Left lung (tissue), 10 donors: ENCODE data around the gene FTCDNL1. TPM values are rescaled to one million over a fixed set of nuclear protein-coding genes. Genes with fewer than 3 reads are reported as not detected.
A peak's percentile ranks its signal among the peaks of the same experiment; 100 is the strongest.

Experiments
- ATAC-seq: fragments of 200-7000 bp; cut with Tn5 transposase; one replicate; pipeline ENCODE4 v1.9.1; 2020; ENCODE audit warnings: moderate library complexity
- DNase-seq, 4 donors: peaks; one replicate each; pipeline ENCODE4 v3.0.0-alpha.2; 2013 to 2020
- H3K27ac ChIP-seq, 2 donors: fragments of 200-600 bp; sonication (generic) in 1 of 2; one replicate each; pipeline versions ENCODE4 v1.5.0 to v1.8.0; 2020 to 2021
- H3K27me3 ChIP-seq, 2 donors: fragments of 200-600 bp; sonication (generic) in 1 of 2; one replicate each; pipeline versions ENCODE4 v1.5.0 to v1.8.0; 2020 to 2021
- H3K36me3 ChIP-seq, 2 donors: fragments of 200-600 bp; sonication (generic) in 1 of 2; one replicate each; pipeline versions ENCODE4 v1.5.0 to v1.8.0; 2020 to 2021
- H3K4me1 ChIP-seq, 2 donors: fragments of 200-600 bp; one replicate each; pipeline ENCODE4 v1.8.0; 2021
- H3K4me3 ChIP-seq, 2 donors: fragments of 200-600 bp; sonication (generic) in 1 of 2; one replicate each; pipeline versions ENCODE4 v1.5.0 to v1.8.0; 2020 to 2021; ENCODE audit warnings: mild to moderate bottlenecking in 1 of 2
- H3K9me3 ChIP-seq, 2 donors: fragments of 200-600 bp; sonication (generic) in 1 of 2; one replicate each; pipeline versions ENCODE4 v1.5.0 to v1.8.0; 2020 to 2021
- intact Hi-C, 2 donors: fragments of 100-400 bp; cut with DNase I; formaldehyde crosslinking; loops; one replicate each; pipeline versions ENCODE4 v1.11.2 to v1.14.2; 2022
- polyA plus RNA-seq, 6 donors: library from polyadenylated mRNA; unstranded; fragments of 120-200 nt; gene quantifications; one replicate each; pipeline ENCODE4 v1.2.1, GENCODE V29; 2013; ENCODE audit not compliant: insufficient read length in 6 of 6
- total RNA-seq, 2 donors: library from RNA; stranded (reverse); fragmentation: NEBNext Ultra II Directional; extraction: Animal tissue kit (Norgen Biotek cat#: 25700); gene quantifications; one replicate each; pipeline ENCODE4 v1.2.1, GENCODE V29; 2021
- TF ChIP-seq, protein P1 (sequence below), 2 donors: fragments of 200-600 bp; sonication (generic) in 1 of 2; IDR thresholded peaks; one replicate each; pipeline versions ENCODE4 v1.5.0 to v1.8.0; 2021; ENCODE audit warnings: antibody characterized with exemption in 2 of 2
- donor health status: DM: no; HTN: yes; CAD: no.
- donor health status: DM: no; HTN: no; CAD: no.

FTCDNL1 gene
- total and polyA plus RNA-seq, 8 donors, result 0.09 to 3.5 (median 0.34) TPM

DNA sequence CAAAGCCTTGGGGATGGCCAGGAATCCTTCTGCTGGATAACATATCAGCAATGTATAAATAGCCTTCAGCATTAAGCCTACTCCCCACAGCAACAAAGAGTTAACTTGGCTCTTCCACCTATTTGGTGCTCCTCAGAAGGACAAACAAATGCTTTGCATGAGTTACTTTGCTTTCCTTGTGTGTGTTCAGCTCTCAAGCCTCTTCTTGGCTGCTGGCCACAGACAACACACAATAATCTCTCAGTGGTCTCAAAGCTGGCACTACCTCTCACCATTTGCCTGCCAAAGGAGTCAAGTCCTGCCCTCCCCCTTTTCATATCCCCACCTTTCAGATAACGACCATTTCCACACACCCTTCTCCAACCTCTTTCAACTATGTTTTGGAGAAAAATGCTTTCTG lies 17.5 kb downstream of the FTCDNL1 start:
- ATAC-seq (no peak), DNase-seq (peak in 1 of 4 donors; percentile 44)
- Histone ChIP-seq H3K4me1 (no peaks in the 10 kb centered on the region), H3K27me3 (no peaks in the 10 kb centered on the region), H3K36me3 (no peaks in the 10 kb centered on the region), H3K27ac (no peak overlapping the region), H3K9me3 (no peaks in the 10 kb centered on the region), H3K4me3 (no peak overlapping the region)
- TF ChIP-seq, protein P1, sequence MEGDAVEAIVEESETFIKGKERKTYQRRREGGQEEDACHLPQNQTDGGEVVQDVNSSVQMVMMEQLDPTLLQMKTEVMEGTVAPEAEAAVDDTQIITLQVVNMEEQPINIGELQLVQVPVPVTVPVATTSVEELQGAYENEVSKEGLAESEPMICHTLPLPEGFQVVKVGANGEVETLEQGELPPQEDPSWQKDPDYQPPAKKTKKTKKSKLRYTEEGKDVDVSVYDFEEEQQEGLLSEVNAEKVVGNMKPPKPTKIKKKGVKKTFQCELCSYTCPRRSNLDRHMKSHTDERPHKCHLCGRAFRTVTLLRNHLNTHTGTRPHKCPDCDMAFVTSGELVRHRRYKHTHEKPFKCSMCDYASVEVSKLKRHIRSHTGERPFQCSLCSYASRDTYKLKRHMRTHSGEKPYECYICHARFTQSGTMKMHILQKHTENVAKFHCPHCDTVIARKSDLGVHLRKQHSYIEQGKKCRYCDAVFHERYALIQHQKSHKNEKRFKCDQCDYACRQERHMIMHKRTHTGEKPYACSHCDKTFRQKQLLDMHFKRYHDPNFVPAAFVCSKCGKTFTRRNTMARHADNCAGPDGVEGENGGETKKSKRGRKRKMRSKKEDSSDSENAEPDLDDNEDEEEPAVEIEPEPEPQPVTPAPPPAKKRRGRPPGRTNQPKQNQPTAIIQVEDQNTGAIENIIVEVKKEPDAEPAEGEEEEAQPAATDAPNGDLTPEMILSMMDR (IDR thresholded peaks at IDR 0.05), result no peak
- intact Hi-C loops, result no loop called here

DNA sequence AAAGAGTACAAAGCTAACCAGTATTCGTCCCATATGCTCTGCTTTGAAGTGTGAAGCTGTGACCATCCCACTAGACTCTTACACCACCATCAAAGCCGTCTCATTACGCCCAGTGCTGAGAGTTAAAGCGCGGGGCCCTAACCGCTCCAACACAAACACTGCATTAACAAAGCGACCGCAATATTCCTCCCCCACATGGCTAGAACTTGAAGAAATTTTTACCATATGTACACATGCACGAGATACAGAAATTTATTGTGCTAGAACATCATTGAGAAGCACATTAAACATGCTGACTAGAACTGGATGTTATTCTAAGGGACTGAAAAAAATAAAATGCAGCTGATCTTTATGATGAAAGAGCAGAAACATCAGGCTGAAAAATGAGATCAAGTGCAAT lies 20.5 kb downstream of the FTCDNL1 start:
- Histone ChIP-seq H3K27ac (no peak overlapping the region), H3K27me3 (no peaks in the 10 kb centered on the region), H3K9me3 (no peaks in the 10 kb centered on the region), H3K4me3 (no peak overlapping the region), H3K4me1 (no peaks in the 10 kb centered on the region), H3K36me3 (no peaks in the 10 kb centered on the region)
- DNase-seq, result no peak
- intact Hi-C loops, result no loop called here
- no peak for ATAC-seq
- TF ChIP-seq, protein P1 (IDR thresholded peaks at IDR 0.05), result no peak

DNA sequence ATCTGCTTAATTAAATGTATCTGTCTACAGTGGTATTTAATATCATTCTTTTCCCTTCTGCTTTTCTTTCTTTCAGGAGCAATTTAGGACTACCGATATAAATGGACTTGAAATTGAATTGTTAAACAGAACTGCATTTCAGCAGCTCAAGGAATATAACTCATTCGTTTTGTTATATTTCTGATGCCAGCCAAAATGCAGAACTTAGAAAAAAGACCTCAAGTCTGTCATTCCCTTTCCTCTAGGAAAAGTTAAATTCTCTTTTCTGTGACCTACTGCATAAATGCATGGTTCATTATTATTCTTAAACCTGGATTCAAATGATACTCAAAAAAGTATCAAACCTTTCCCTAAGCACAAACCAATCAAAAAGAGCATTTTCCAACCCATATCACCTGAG lies 21.4 kb downstream of the FTCDNL1 start:
- Histone ChIP-seq H3K27ac (no peak overlapping the region), H3K27me3 (no peaks in the 10 kb centered on the region), H3K4me1 (no peaks in the 10 kb centered on the region), H3K4me3 (no peak overlapping the region), H3K9me3 (no peaks in the 10 kb centered on the region), H3K36me3 (no peaks in the 10 kb centered on the region)
- no peak for ATAC-seq
- TF ChIP-seq, protein P1 (IDR thresholded peaks at IDR 0.05), result no peak
- DNase-seq, result no peak
- intact Hi-C loops, result no loop called here

DNA sequence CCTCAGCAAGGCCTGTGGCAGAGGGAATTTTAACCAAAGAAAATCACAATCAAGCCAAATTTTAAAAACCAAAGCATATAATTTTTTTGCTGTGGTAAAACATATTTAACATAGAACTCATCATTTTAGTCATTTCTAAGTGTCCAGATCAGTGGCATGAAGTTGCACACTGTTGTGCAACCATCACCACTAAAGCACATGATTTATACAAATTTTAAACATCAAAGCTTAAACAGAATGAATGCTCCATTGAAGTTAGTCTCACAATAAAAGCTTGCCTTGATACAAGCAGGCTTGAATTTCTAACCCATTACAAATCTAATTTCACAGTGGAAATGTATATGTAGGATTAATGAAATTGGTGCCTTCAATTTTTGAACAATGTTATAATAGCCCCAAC lies 31.2 kb downstream of the FTCDNL1 start:
- TF ChIP-seq, protein P1 (IDR thresholded peaks at IDR 0.05), result no peak
- ATAC-seq (no peak), DNase-seq (no peak)
- Histone ChIP-seq H3K4me1 (no peaks in the 10 kb centered on the region), H3K27me3 (no peaks in the 10 kb centered on the region), H3K9me3 (no peaks in the 10 kb centered on the region), H3K27ac (no peak overlapping the region), H3K36me3 (no peaks in the 10 kb centered on the region), H3K4me3 (no peak overlapping the region)
- intact Hi-C loops, result no loop called here

DNA sequence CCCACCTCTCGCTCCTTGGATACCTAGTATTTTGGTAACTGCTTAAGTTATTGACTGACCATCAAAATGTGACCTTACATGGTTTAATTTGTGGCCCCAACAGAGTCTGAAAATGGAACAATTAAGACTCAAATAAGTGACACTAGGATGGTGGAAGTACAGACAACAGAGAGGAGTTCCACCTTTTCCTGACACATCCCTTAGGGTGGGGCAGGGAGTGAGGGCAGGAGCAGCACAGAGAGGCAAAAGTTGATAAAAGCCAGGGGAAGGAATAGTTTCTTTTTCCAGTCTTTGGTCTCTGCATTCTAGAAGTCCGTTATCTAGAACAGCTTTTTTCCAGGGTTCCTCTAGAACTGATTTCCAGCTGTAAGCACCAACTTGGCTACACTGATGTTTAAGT lies 32.2 kb downstream of the FTCDNL1 start:
- no peak for ATAC-seq
- H3K36me3 ChIP-seq, result no peaks in the 10 kb centered on the region
- H3K27ac ChIP-seq, result no peak overlapping the region
- intact Hi-C loops, result no loop called here
- no peaks in the 10 kb centered on the region for H3K27me3 ChIP-seq
- DNase-seq, result no peak
- H3K9me3 ChIP-seq, result no peaks in the 10 kb centered on the region
- H3K4me1 ChIP-seq, result no peaks in the 10 kb centered on the region
- TF ChIP-seq, protein P1 (IDR thresholded peaks at IDR 0.05), result no peak
- H3K4me3 ChIP-seq, result no peak overlapping the region
